ENCODE data around the gene ASCC3.

GRCh38 chr6:100925749-100926148 is 44.6 kb upstream of the ASCC3 start:
- no peak for TF ChIP-seq CTCF (conservative IDR thresholded peaks at IDR 0.05; ENCODE audit: low read length)
- TF ChIP-seq EZH2phosphoT487 (IDR thresholded peaks at IDR 0.05; ENCODE audit: borderline replicate concordance), result no peak

Measured in Loucy (cell line).